ENCODE results near the gene LDHD.
A peak's percentile ranks its signal among the peaks of the same experiment; 100 is the strongest.
"Not testable (repeated sequence)": the region's sequence is repeated elsewhere in the genome, so short reads cannot be mapped to it uniquely, and the experiment has no call there.

Gene LDHD

DNA sequence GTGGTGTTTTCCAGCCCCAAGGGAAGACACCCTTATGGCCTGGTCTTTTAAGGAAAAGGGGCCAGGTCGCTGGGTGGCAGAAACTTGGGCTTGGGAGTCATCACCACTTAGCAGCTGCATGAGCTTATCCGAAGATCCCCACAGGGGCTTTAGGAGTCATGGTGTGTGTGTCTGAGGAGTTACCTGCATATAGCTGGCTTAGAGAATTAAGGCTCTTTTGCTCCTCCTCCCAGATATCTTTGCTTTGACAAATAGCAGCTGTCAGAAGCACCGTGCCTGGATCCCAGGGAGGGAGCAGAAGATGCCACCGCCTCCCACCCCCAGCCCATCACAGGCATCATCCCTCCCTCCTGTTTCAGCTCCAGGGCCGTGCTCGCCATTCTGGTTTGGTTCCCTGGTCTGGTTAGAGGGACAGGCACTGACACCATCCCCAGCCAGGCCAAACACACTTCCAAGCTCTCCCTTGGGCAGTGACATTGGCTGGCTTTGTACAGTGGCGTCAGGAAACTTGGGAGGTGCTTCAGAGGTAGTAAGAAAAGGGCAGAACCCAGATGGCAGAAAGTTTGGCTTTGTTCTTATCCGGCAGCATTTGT is 17.4 kb downstream of the LDHD start:
- no peak for DNase-seq

- DNase-seq, result peak; percentile 66
Observed at GRCh38 chr16:75097941-75098901, 18.4 kb downstream of the LDHD start.

DNA sequence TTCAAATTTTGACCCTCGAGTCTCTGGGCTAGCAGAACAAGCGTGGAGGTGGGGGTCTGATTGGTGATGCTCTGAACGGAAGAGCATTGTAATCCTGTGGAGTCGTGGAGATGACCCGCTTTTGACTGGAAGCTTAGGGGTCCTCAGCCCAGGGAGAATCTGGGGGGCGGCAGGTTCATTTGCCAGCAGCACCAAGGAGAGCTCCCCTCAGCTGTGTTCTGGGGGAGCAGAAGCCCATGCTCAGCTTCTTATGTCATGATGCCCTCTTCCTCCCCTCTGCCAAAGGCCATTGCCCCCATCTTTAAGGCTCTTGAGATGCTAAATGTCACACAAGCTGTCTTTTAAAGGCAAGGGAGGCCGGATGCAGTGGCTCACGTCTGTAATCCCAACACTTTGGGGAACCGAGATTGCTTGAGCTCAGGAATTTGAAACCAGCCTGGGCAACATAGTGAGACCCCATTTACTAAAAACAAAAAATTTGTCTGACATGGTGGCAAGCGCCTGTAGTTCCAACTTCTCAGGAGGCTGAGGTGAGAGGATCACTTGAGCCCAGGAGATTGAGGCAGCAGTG is 19.3 kb downstream of the LDHD start:
- no peak for DNase-seq

- no peak for DNase-seq
Observed at GRCh38 chr16:75096656-75097055, 19.9 kb downstream of the LDHD start.

- DNase-seq, result no peak
Observed at GRCh38 chr16:75095204-75095621, 21.4 kb downstream of the LDHD start.

DNA sequence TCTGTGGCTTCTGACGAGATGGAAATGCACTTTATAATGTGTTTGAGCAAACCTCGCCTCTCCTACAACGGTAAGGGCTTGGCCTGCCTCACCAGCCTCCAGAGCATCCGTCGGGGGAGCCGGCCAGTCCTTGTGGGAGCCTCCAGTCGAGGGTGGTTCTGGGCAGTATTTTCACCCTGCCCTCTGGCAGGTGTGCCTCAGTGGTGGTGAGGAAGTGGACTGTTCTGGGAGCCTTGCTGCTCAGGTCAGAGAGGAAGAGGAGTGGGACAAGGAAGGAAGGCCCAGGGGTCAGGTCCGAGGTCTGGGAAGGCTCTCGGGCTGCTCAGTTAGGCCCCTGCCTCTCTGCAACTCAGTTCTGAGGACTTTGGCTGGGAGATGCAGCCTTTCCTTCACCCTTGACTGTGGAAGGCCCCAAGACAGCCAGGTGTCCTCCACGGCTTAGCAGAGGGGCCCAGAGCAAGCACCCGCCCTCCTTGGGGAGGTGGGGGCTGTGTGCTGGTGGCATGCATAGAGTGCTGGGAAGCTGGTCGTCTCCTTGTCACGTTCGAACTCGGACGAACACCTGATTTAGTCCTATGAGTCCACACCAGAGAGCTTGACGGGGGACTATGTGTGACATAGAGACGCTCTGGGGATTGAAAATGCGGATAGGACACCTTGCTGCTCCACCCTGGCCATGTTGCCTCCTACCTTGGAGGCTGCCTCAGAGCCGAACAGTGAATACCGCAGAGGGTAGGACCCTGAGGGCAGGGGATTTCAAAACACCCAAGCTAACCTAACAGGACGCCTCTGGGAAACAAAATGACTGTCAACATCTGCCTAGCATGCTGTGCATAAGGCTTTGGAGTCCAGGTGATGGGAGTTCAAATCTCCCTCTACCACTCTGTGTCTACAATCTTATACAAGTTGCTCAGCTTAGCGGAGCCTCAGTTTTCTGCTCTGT is 22.7 kb downstream of the LDHD start:
- no peak for DNase-seq

GRCh38 chr16:75092777-75093176 is 23.8 kb downstream of the LDHD start:
- DNase-seq, result no peak

- not testable (repeated sequence) for DNase-seq
Observed at GRCh38 chr16:75091619-75092018, 25.0 kb downstream of the LDHD start.

GRCh38 chr16:75090899-75091298 is 25.7 kb downstream of the LDHD start:
- not testable (repeated sequence) for DNase-seq

GRCh38 chr16:75089486-75090202 is 26.9 kb downstream of the LDHD start:
- no peak for DNase-seq

DNA sequence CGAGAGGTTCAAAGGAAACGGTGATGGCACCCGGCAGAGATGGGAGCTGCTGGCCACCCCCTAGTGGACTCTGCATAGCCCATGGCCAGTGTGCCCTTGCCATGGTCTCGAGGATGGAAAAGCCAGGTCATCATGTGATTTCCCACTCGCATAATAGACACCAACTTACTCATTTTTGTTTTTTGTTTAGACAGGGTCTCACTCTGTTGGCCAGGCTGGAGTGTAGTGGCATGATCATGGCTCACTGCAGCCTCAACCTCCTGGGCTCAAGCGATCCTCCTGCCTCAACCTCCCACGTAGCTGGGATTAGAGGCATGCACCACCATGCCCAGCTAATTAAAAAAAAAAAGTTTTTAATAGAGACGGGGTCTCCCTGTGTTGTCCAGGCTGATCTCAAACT is 27.6 kb downstream of the LDHD start:
- DNase-seq, result no peak

DNA sequence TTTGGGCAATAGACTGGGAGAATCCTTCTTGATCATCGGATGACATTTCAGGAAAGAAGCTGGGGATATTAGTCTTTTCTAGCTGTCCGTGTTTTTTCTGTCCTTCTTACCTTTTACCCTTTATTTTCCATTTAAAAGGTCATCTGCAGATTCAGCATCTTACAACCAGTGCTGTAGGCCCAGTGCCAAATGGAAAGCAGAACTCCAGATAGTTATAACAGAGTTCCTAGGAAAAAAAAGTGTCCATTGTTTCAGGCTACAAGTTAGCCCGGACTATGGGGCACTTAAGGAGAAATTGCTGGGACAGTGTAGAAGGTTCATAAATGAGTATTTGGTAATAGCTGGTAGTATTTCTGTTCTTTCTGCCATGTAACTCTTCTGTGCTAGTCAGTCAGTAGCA is 28.4 kb downstream of the LDHD start:
- no peak for DNase-seq

GRCh38 chr16:75087375-75087979 is 29.1 kb downstream of the LDHD start:
- DNase-seq, result no peak

- no peak for DNase-seq
Observed at GRCh38 chr16:75086688-75087374, 29.7 kb downstream of the LDHD start.

DNA sequence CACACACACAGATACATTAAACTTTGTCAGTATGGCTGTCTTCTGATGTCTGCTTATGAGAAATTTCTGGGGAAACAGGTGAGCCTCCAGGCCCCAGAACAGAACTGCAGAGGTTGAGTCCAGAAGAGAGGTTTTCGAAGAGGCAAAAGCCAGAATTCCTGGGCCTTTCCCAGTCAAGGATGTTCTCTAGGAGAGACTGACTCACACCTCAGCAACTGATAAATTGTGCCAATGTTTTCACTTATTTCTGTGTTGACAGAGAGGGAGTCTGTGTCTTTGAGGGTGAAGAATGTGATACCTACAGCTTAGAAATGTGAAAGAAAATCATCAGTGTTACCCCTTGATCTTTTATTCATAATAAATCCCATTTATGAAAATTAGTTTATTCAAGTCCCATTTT is 30.3 kb downstream of the LDHD start:
- no peak for DNase-seq

DNA sequence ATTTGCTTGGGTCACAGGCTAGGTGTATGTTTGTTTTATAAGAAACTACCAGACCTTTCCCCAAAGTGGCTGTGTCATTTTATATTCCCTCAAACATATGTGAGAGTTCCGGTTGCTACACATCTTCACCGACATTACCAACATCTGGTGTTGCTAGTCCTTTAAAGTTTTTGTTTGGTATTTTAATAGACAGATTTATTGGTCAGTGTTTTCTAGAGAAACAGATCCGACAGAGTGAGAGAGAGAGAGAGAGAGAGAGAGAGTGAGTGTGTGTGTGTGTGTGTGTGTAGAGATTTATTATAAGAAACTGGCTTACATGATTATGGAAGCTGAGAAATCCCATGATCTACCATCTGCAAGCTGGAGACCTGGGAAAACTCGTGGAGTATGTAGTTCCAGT is 31.0 kb downstream of the LDHD start:
- no peak for DNase-seq

DNA sequence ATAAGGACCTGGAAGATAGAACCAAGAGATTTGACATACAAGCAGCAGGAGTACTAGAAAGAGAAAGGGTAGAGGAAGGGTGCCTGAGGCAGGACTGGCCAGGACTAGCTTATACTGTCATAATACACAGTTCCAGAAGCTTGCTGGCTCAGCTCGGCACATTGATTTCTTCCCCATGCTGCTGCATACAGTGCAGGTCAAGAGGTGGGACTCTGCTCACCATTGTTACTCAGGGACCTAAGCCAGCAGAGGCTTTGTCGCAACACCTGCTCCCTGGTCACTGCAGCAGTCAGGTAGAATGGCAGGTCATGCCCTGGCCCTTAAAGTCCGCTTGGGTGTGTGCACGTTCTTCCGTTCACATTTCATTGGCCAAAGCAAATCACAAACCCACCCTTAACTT is 32.8 kb downstream of the LDHD start:
- DNase-seq, result no peak

- no peak for DNase-seq
Observed at GRCh38 chr16:75081179-75081859, 35.3 kb downstream of the LDHD start.

GRCh38 chr16:75080205-75081029 is 36.2 kb downstream of the LDHD start:
- DNase-seq, result no peak

Data from activated CD4-positive, alpha-beta T cell treated with anti-CD3 and anti-CD28 coated beads, Interleukin-2, amount 50 U/mL, for 1 hour (primary cell).